Muscle of back (tissue), 11 donors: ENCODE measurements around the gene CCDC85C. TPM values are rescaled to one million over a fixed set of nuclear protein-coding genes. Genes with fewer than 3 reads are reported as not detected.

Source experiments
- DNase-seq, 3 donors: peaks; one replicate each; pipeline versions ENCODE4 v3.0.0 to v3.0.0-alpha.2; 2013
- polyA plus RNA-seq, 10 donors: library from polyadenylated mRNA; unstranded; fragments of 120-200 nt; gene quantifications; one replicate each; pipeline ENCODE4 v1.2.1, GENCODE V29; 2013; ENCODE audit not compliant: insufficient read length in 10 of 10

Gene CCDC85C
- polyA plus RNA-seq, 10 donors, result 3.1 to 6.4 (median 4.3) TPM

- DNase-seq, result no peak
Observed at GRCh38 chr14:99476864-99477263, 127.1 kb downstream of the CCDC85C start.

- DNase-seq, result no peak
Observed at GRCh38 chr14:99475660-99476059, 128.3 kb downstream of the CCDC85C start.

- no peak for DNase-seq
Observed at GRCh38 chr14:99475179-99475578, 128.8 kb downstream of the CCDC85C start.

GRCh38 chr14:99473458-99473857 is 130.5 kb downstream of the CCDC85C start:
- no peak for DNase-seq

- DNase-seq, result no peak
Observed at GRCh38 chr14:99472937-99473336, 131.1 kb downstream of the CCDC85C start.

GRCh38 chr14:99471731-99472130 is 132.3 kb downstream of the CCDC85C start:
- no peak for DNase-seq

- DNase-seq, result no peak
Observed at GRCh38 chr14:99468836-99469592, 135.0 kb downstream of the CCDC85C start.

- no peak for DNase-seq
Observed at GRCh38 chr14:99468081-99468480, 135.9 kb downstream of the CCDC85C start.

- peak; percentile 22 to 39 (median 22) for DNase-seq
Observed at GRCh38 chr14:99467336-99468078, 136.5 kb downstream of the CCDC85C start.

- no peak for DNase-seq
Observed at GRCh38 chr14:99466758-99467157, 137.2 kb downstream of the CCDC85C start.

GRCh38 chr14:99465288-99465687 is 138.7 kb downstream of the CCDC85C start:
- DNase-seq, result no peak

GRCh38 chr14:99463974-99464373 is 140.0 kb downstream of the CCDC85C start:
- no peak for DNase-seq

GRCh38 chr14:99462210-99462609 is 141.8 kb downstream of the CCDC85C start:
- no peak for DNase-seq

GRCh38 chr14:99461411-99462085 is 142.5 kb downstream of the CCDC85C start:
- no peak for DNase-seq

- no peak for DNase-seq
Observed at GRCh38 chr14:99460793-99461192, 143.2 kb downstream of the CCDC85C start.

GRCh38 chr14:99459481-99460100 is 144.4 kb downstream of the CCDC85C start:
- no peak for DNase-seq

GRCh38 chr14:99454246-99454645 is 149.8 kb downstream of the CCDC85C start:
- no peak for DNase-seq

GRCh38 chr14:99452968-99453367 is 151.0 kb downstream of the CCDC85C start:
- no peak for DNase-seq

GRCh38 chr14:99451234-99451633 is 152.8 kb downstream of the CCDC85C start:
- DNase-seq, result no peak

GRCh38 chr14:99450266-99450665 is 153.7 kb downstream of the CCDC85C start:
- DNase-seq, result no peak
